ENCODE results near the gene COL17A1.

The COL17A1 gene

GRCh38 chr10:104046651-104047050 lies 39.0 kb downstream of the COL17A1 start:
- H3K27me3 Mint-ChIP-seq = peaks cover 10% of the 10 kb centered on the region
- H3K4me1 Mint-ChIP-seq = no peaks in the 10 kb centered on the region
- H3K4me3 Mint-ChIP-seq = no peak overlapping the region
- no peaks in the 10 kb centered on the region for H3K9me3 Mint-ChIP-seq
- H3K36me3 Mint-ChIP-seq = no peaks in the 10 kb centered on the region
- no peak for ATAC-seq
- no peak overlapping the region for H3K27ac Mint-ChIP-seq

DNA sequence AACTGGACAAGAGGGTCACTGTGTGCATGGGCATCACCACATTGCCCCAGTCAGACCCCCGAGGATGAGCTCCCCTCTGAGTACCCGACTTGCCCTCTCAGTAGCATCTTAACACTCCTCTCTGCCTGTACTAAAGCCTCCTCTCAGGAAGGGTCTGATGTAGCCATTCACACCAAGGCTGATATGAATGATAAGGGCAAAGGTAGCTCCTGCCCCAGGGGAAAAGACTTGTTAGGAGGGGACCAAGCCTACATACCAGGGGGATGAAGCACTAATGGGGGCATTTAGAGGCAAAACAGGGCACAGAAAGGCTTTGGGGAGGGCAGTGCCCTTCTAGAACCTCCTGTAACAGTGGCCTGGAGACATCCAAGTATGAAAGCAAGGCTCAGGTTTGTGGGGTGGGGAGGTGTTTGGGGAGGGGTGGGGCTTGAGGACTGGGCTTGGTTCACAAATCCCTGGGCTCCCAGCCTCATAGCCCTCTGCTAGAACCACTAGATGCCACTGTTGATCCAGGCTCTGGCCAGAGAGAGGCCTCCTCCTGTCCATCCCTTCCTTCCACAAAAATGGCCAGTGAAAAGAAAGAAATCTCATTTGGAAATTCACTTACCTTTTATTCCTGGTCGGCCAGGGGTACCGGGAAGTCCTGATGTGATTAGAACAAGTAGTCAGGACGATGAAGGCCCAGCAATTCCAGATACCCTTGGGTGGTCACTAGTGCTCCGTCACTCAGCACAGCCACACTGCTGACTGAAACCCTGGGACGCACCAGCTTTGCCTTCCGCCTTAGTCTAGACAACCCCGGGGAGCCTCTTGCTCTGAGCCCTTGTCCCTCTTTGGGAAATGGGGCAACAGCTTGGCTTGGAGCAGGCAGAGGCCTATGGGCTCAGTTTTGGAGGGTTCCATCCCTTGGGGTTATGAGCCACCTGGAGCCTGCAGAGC lies 40.3 kb downstream of the COL17A1 start:
- H3K36me3 Mint-ChIP-seq = no peaks in the 10 kb centered on the region
- no peak overlapping the region for H3K4me3 Mint-ChIP-seq
- no peaks in the 10 kb centered on the region for H3K4me1 Mint-ChIP-seq
- H3K9me3 Mint-ChIP-seq = no peaks in the 10 kb centered on the region
- no peak overlapping the region for H3K27ac Mint-ChIP-seq
- ATAC-seq = no peak
- H3K27me3 Mint-ChIP-seq = peaks cover 10% of the 10 kb centered on the region

- ATAC-seq = no peak
- H3K9me3 Mint-ChIP-seq = no peaks in the 10 kb centered on the region
- H3K4me1 Mint-ChIP-seq = no peaks in the 10 kb centered on the region
- no peak overlapping the region for H3K27ac Mint-ChIP-seq
- peaks cover 9% of the 10 kb centered on the region for H3K27me3 Mint-ChIP-seq
- no peaks in the 10 kb centered on the region for H3K36me3 Mint-ChIP-seq
- no peak overlapping the region for H3K4me3 Mint-ChIP-seq
Observed at GRCh38 chr10:104043854-104044253, 41.8 kb downstream of the COL17A1 start.

- ATAC-seq = no peak
Observed at GRCh38 chr10:104043185-104043830, 42.4 kb downstream of the COL17A1 start.

GRCh38 chr10:104041891-104042535 lies 43.7 kb downstream of the COL17A1 start:
- Mint-ChIP-seq H3K27me3 (no peaks in the 10 kb centered on the region), H3K9me3 (no peaks in the 10 kb centered on the region), H3K36me3 (no peaks in the 10 kb centered on the region), H3K4me1 (no peaks in the 10 kb centered on the region), H3K4me3 (no peak overlapping the region), H3K27ac (no peak overlapping the region)
- no peak for ATAC-seq

More at GRCh38 chr10:104043185-104043830, 42.4 kb downstream of the COL17A1 start:
- no peaks in the 10 kb centered on the region for H3K9me3 Mint-ChIP-seq
- no peak overlapping the region for H3K27ac Mint-ChIP-seq
- H3K4me3 Mint-ChIP-seq = no peak overlapping the region
- H3K4me1 Mint-ChIP-seq = no peaks in the 10 kb centered on the region
- H3K27me3 Mint-ChIP-seq = peaks cover 4% of the 10 kb centered on the region
- no peaks in the 10 kb centered on the region for H3K36me3 Mint-ChIP-seq

DNA sequence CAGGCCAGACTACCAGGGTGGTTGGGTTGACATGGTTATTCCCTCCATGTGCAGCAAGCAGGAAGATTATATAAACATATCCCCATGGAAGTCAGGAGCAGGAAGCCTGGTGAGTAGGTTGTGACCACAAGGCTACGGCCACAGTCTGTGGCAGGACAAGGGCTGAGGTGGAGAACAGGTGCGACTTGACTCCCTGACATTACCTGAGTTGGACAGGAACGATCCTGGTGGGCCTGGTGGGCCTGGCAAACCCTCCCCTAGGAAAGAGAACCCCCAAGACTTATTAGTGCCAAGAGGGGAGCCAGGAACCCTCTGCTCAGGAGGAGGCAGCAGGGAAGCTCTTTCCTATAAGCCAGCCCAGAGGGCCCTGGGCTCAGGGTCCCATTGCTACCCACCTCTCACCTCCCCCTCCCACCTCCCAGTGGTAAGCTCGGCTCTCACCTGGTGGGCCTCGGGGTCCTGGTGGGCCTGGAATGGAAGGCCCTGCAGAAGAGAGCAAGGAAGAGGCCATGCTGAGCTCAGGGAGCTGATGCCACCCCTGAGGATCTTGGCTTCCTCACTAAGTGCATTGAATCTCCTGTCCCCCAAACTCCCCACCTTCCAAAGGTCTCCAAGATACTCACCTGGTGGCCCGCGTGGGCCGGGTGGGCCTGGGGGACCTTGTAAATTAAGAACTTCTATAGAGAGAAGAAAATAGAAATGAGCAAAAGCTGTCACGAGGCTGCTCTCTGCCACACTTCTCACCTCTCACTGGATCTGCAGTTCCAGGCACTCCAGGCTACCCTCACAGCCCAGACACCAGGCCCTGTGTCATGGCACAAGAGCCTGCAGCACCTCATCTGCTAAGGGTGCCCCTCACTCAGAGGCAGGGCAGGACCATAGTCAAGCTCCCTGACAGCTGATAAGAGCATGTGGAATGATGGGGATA lies 44.6 kb downstream of the COL17A1 start:
- no peaks in the 10 kb centered on the region for H3K36me3 Mint-ChIP-seq
- no peak for ATAC-seq

DNA sequence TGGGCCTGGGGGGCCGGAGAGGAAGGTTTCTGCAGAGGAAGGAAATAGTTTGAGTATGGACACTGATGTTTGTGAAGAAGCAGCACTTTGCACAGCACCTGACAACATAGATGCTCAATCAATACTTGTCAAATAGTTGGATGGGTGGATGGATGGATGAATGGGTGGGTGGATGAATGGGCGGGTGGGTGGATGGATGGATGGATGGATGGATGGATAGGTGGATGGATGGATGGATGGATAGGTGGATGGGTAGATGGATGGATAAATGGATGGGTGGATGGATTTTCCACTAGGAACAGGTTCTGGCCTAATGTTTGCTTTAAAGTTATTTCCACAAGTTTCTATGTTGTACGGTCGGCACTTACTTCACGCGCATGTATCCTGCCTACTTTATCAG lies 45.3 kb downstream of the COL17A1 start:
- Mint-ChIP-seq H3K36me3 (no peaks in the 10 kb centered on the region), H3K4me3 (no peak overlapping the region), H3K27ac (no peak overlapping the region), H3K27me3 (no peaks in the 10 kb centered on the region), H3K4me1 (no peaks in the 10 kb centered on the region), H3K9me3 (peaks cover 2% of the 10 kb centered on the region)
- no peak for ATAC-seq

More for the DNA sequence above, 44.6 kb downstream of the COL17A1 start:
- no peak overlapping the region for H3K4me3 Mint-ChIP-seq
- H3K27ac Mint-ChIP-seq = no peak overlapping the region
- H3K9me3 Mint-ChIP-seq = no peaks in the 10 kb centered on the region
- no peaks in the 10 kb centered on the region for H3K27me3 Mint-ChIP-seq
- no peaks in the 10 kb centered on the region for H3K4me1 Mint-ChIP-seq

DNA sequence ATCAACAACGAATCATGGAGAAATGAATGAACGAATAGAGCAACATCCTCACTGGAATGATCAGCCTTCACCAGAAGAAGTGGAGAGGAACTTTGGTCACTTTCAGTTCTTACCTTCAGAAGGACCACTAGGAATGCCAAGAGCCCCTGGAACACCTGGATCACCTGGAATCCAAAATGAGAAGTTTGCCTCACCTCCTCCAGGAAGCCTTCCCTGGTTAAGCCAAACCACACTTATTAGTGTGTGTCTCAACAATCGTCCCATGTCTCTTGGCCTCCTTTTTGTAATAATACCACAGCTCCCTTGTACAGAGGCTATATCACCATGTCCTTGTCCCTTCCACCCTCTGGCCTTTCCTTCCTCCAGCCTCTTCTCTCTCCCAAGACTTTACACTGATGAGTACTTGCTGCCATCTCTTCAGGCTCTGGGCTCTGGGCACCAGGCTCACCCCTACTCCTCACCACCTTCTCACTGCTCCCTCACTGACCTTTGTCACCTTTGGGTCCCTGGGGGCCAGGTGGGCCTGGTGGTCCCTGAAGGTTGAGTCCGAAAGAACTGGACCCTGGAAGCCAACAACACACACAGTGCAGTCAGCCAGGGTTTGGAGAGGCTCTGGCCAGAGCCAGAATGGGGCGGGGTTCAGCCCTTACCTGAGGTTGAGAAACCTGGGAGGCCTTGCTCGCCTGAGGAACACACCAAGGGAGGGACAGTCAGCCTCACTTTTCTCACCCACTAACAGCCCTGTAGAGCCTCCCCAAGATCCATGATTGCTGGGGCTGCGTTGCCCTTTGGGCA lies 46.5 kb downstream of the COL17A1 start:
- Mint-ChIP-seq H3K4me1 (no peaks in the 10 kb centered on the region), H3K4me3 (no peak overlapping the region), H3K27ac (no peak overlapping the region), H3K9me3 (peaks cover 2% of the 10 kb centered on the region), H3K27me3 (no peaks in the 10 kb centered on the region), H3K36me3 (no peaks in the 10 kb centered on the region)
- ATAC-seq = no peak

DNA sequence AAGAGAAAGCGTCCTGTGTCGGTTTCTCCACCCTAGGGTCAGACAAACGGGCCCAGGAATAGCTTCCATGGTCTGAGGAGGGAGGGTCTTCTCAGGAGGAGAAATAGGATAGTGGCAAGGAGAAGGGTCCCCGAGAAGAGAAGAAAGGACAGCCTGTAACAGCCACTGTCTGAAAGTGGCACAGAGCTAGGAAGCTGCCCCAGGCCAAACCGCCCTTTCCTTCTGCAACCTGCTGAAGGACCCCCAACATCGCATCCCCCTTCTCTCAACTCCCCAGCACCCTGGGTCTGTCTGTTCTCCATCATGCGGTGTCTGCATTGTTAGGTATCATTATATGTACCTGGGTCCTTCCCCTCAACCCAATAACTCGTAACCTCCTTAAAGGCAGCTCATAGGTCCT lies 47.1 kb downstream of the COL17A1 start:
- no peak for ATAC-seq
- Mint-ChIP-seq H3K36me3 (no peaks in the 10 kb centered on the region), H3K4me1 (no peaks in the 10 kb centered on the region), H3K9me3 (peaks cover 2% of the 10 kb centered on the region), H3K27ac (no peak overlapping the region), H3K27me3 (no peaks in the 10 kb centered on the region), H3K4me3 (no peak overlapping the region)

DNA sequence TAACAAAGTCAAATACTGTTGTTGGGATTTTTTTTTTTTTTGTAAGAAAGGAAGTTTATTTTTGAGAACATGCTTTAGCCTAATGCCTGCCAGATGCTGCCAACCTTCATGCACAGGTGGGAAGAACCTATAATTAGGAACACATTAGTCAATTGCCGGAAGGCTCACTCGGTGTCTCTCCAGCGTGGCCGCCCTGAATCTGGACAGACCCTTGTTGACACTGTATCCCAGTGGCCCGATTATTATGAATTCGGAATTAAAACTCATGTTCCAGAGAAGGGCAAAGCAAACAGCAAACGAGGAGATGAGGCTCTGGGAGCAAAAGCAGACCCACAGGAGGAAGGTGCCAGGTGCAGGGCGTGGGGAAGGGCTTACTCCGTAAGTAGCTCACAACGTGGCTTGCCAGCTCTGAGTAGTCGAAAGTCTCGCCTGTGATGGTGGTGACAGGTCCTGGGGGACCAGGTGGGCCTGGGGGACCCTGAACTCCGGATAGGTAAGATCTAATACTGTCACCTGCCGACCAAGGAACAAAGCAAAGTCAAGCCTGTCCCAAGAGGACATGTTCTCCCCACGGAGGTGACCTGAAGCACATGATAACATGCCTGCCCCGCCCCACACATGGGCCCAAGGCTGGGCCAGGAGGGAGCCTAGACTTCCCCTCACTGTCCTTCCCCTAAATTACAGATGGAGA lies 48.3 kb downstream of the COL17A1 start:
- Mint-ChIP-seq H3K4me3 (no peak overlapping the region), H3K4me1 (no peaks in the 10 kb centered on the region), H3K27me3 (no peaks in the 10 kb centered on the region), H3K27ac (no peak overlapping the region), H3K36me3 (no peaks in the 10 kb centered on the region), H3K9me3 (peaks cover 2% of the 10 kb centered on the region)
- ATAC-seq = no peak

GRCh38 chr10:104036518-104037260 lies 49.0 kb downstream of the COL17A1 start:
- Mint-ChIP-seq H3K4me1 (no peaks in the 10 kb centered on the region), H3K4me3 (no peak overlapping the region), H3K27ac (no peak overlapping the region), H3K27me3 (no peaks in the 10 kb centered on the region), H3K36me3 (peaks cover 5% of the 10 kb centered on the region), H3K9me3 (peaks cover 2% of the 10 kb centered on the region)
- ATAC-seq = no peak

DNA sequence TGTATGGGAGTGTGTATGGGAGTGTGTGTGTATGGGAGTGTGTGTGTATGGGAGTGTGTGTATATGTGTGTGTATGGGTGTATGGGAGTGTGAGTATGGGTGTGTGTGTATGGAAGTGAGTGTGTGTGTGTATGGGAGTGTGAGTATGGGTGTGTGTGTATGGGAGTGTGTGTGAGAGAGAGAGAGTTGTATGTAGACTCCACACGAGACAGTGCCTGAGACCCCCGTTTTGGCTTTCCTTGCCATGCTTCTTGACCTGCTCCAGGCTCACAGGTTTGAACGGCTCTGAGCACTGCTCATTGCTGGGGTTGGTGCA lies 49.7 kb downstream of the COL17A1 start:
- H3K9me3 Mint-ChIP-seq = peaks cover 2% of the 10 kb centered on the region
- no peaks in the 10 kb centered on the region for H3K4me1 Mint-ChIP-seq
- H3K27me3 Mint-ChIP-seq = no peaks in the 10 kb centered on the region
- H3K27ac Mint-ChIP-seq = no peak overlapping the region
- H3K36me3 Mint-ChIP-seq = peaks cover 9% of the 10 kb centered on the region
- no peak overlapping the region for H3K4me3 Mint-ChIP-seq
- peak; percentile 44 for ATAC-seq
